Fibroblast of pulmonary artery (primary cell): ENCODE results near the gene TADA3.
A peak's percentile ranks its signal among the peaks of the same experiment; 100 is the strongest.

Experiments used
- DNase-seq: peaks from one replicate; pipeline ENCODE4 v3.0.0-alpha.2; 2010; ENCODE audit warnings: low read depth
- H3K4me3 ChIP-seq: replicated peaks from 2 replicates; pipeline ENCODE4 v1.5.1; 2011; ENCODE audit warnings: low read depth, mild to moderate bottlenecking, control low read depth, low read length, moderate library complexity
- TF ChIP-seq, protein P1 (sequence below): IDR thresholded peaks from 2 replicates; pipeline ENCODE4 v1.5.1; 2011; ENCODE audit warnings: mild to moderate bottlenecking, control low read depth, low read length, inconsistent platforms; ENCODE audit errors: missing control alignments

The TADA3 gene

DNA sequence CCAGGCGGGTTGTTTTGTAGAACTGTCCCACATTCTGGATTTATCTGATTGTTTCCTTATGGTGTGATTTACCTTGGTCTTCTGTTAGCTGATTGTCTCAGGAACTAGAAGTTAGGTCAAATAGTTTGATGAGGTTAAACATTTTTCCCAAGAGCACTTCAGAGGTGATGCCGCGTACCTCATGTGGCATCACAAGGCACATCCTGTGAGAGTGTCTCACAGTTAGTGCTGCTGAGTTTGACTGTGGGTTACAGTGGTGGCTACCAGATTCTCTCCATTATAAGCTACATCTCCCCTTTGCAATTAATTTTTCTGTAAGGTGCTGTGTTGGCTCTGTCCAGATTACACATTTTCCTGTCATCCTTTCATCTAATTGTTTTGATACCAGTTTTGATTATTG is 39.0 kb upstream of the TADA3 start:
- TF ChIP-seq, protein P1, sequence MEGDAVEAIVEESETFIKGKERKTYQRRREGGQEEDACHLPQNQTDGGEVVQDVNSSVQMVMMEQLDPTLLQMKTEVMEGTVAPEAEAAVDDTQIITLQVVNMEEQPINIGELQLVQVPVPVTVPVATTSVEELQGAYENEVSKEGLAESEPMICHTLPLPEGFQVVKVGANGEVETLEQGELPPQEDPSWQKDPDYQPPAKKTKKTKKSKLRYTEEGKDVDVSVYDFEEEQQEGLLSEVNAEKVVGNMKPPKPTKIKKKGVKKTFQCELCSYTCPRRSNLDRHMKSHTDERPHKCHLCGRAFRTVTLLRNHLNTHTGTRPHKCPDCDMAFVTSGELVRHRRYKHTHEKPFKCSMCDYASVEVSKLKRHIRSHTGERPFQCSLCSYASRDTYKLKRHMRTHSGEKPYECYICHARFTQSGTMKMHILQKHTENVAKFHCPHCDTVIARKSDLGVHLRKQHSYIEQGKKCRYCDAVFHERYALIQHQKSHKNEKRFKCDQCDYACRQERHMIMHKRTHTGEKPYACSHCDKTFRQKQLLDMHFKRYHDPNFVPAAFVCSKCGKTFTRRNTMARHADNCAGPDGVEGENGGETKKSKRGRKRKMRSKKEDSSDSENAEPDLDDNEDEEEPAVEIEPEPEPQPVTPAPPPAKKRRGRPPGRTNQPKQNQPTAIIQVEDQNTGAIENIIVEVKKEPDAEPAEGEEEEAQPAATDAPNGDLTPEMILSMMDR, result no peak
- no peak overlapping the region for H3K4me3 ChIP-seq
- DNase-seq, result no peak

DNA sequence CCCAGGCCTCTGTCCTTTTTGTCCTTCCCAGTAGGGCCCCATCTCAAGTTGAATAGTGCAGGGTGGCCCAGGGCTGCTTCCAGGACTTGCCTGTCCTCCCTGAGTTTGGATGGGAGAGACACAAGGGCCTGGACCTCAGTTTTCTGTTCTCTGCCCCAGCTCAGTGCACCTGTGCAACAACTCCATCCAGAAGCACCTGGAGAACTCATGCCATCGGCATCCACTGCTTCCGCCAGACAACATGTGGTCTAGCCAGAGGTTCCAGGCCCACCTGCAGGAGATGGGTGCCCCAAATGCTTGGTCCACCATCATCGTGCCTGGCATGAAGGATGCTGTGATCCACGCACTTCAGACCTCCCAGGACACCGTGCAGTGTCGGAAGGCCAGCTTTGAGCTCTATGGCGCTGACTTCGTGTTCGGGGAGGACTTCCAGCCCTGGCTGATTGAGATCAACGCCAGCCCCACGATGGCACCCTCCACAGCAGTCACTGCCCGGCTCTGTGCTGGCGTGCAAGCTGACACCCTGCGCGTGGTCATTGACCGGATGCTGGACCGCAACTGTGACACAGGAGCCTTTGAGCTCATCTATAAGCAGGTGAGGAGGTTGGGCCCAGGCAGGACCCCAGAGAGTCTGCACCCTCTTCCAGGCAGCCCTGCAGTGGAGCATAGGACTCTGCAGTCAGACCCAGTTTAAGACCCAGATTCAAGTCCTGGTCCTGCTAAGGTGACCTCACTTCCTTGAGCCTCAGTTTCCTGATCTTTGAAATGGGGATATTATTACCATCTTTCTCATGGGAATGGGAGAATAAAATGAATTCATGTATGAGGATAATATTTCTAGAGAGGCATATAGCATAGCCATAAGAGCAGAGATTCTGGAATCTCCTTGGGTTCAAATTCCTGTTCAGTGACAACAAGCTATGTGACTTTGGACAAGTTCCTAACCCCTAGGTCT is 36.8 kb upstream of the TADA3 start:
- no peak overlapping the region for H3K4me3 ChIP-seq
- no peak for DNase-seq
- TF ChIP-seq, protein P1, result no peak

DNA sequence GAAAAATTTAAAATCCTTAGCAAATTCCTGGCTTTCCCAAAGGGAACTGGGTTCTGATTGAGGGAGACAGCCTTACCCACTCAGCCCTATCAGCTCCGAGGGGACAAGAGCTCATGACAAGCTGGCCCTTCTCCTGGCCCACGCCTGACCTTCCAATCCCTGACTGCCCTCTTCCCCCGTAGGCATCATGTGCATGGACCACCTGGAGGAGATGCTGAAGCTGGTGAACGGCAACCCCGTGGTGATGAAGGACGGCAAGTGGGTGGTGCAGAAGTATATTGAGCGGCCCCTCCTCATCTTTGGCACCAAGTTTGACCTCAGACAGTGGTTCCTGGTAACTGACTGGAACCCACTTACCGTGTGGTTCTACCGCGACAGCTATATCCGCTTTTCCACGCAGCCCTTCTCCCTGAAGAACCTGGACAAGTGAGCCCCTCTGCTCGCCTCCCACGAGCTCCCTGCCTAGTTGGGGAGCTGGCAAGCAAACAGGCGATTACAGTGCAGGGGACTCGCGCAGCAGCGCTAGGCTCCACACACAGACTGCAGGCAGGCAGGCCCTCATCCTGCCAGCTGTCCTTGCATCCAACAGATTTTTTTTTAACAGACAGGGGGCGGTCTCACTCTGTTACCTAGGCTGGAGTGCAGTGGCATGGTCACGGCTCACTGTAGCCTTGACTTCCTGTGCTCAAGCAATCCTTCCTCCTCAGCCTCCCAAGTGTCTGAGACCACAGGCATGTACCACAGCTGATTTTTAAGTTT is 34.7 kb upstream of the TADA3 start:
- peak; percentile 34 for DNase-seq
- TF ChIP-seq, protein P1, result no peak
- H3K4me3 ChIP-seq, result no peak overlapping the region

DNA sequence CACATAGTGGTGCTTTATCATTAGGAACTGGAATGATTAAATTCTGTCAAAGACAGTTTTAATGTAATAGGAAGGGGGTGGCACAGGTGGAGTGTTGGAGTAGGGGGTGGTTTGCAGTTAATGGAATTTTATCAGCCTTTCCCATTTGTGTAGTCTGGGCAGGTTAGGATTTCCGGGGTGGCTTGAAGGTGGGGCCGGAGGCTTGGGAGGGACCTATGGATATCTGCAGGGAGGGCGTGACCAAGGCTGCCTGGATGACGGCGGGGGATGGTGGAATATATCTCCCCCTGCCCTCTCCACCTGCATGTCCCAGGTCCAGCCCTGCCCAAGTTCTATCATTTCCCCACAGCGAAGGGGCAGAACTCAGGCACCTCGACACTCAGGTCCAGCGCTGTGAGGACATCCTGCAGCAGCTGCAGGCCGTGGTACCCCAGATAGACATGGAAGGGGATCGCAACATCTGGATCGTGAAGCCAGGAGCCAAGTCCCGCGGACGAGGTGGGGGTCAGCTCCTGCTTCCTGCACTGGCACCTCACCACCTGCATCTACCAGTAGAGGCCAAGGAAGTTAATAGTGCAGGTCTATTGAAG is 33.3 kb upstream of the TADA3 start:
- DNase-seq, result no peak
- TF ChIP-seq, protein P1, result no peak
- no peak overlapping the region for H3K4me3 ChIP-seq

DNA sequence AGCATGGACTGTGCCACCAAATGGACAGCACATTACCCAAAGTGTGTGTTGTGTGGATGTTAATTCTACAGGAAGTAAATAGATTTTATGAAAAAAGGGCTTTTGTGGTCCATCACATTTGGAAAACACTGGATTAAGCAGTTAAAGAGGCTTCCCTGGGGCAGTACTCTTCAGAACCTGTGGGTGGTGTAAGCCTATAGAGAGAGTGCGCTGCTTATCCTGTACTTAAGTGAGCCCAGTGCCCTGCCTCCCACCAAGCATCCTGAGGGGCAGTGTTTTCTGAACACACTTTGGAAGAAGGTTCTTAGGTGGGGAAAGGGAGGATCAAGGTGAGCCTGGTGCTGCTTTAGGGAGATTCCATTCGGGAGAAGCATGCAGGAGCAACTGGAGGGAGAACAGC is 28.7 kb upstream of the TADA3 start:
- TF ChIP-seq, protein P1, result peak; percentile 48
- peak; percentile 46 for DNase-seq
- H3K4me3 ChIP-seq, result no peak overlapping the region

DNA sequence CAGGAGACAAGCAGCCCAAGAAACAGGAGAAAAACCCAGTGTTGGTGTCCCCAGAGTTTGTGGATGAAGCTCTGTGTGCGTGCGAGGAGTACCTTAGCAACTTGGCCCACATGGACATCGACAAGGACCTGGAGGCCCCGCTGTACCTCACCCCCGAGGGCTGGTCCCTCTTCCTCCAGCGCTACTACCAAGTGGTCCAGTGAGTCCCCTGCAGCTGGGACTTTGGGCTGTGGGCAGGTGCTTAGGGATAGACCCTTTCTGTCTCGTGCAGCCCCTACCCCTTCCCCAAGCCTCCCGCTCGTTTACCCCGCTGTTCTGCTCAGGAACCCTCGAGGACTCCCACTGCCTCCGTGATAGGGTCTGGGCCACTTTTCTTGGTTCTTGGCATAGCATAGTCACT is 28.3 kb upstream of the TADA3 start:
- no peak for DNase-seq
- TF ChIP-seq, protein P1, result no peak
- H3K4me3 ChIP-seq, result no peak overlapping the region
